ENCODE data around the gene TMEM125. TPM values are rescaled to one million over a fixed set of nuclear protein-coding genes. Genes with fewer than 3 reads are reported as not detected.

Gene TMEM125
- total RNA-seq, 1 donor from 2014 or later = 15.7 TPM

GRCh38 chr1:43308635-43309404 is 39.0 kb downstream of the TMEM125 start:
- no peak for DNase-seq (ENCODE audit: low read depth)
- Histone ChIP-seq H3K27me3 (ENCODE audit: control insufficient read depth, insufficient read depth, low read length) (peaks cover 8% of the 10 kb centered on the region), H3K4me3 (ENCODE audit: low read depth, low read length) (no peak overlapping the region), H3K36me3 (ENCODE audit: control insufficient read depth, insufficient read depth, low read length) (no peaks in the 10 kb centered on the region)
- no peak for TF ChIP-seq CTCF (IDR thresholded peaks at IDR 0.05; ENCODE audit: insufficient read depth, low read length, poor library complexity, severe bottlenecking)

- no peak for DNase-seq (ENCODE audit: low read depth)
- TF ChIP-seq CTCF (IDR thresholded peaks at IDR 0.05; ENCODE audit: insufficient read depth, low read length, poor library complexity, severe bottlenecking) = no peak
- H3K36me3 ChIP-seq (ENCODE audit: control insufficient read depth, insufficient read depth, low read length) = no peaks in the 10 kb centered on the region
- no peak overlapping the region for H3K4me3 ChIP-seq (ENCODE audit: low read depth, low read length)
- H3K27me3 ChIP-seq (ENCODE audit: control insufficient read depth, insufficient read depth, low read length) = peaks cover 8% of the 10 kb centered on the region
These were observed 39.7 kb downstream of the TMEM125 start for GRCh38 chr1:43309405-43310025.

GRCh38 chr1:43311521-43311920 is 41.7 kb downstream of the TMEM125 start:
- Histone ChIP-seq H3K4me3 (ENCODE audit: low read depth, low read length) (no peak overlapping the region), H3K27me3 (ENCODE audit: control insufficient read depth, insufficient read depth, low read length) (peaks cover 7% of the 10 kb centered on the region), H3K36me3 (ENCODE audit: control insufficient read depth, insufficient read depth, low read length) (no peaks in the 10 kb centered on the region)
- DNase-seq (ENCODE audit: low read depth) = no peak
- no peak for TF ChIP-seq CTCF (IDR thresholded peaks at IDR 0.05; ENCODE audit: insufficient read depth, low read length, poor library complexity, severe bottlenecking)

- TF ChIP-seq CTCF (IDR thresholded peaks at IDR 0.05; ENCODE audit: insufficient read depth, low read length, poor library complexity, severe bottlenecking) = no peak
- Histone ChIP-seq H3K27me3 (ENCODE audit: control insufficient read depth, insufficient read depth, low read length) (peaks cover 7% of the 10 kb centered on the region), H3K36me3 (ENCODE audit: control insufficient read depth, insufficient read depth, low read length) (no peaks in the 10 kb centered on the region), H3K4me3 (ENCODE audit: low read depth, low read length) (no peak overlapping the region)
- DNase-seq (ENCODE audit: low read depth) = no peak
These were observed 42.4 kb downstream of the TMEM125 start for GRCh38 chr1:43312212-43312623.

GRCh38 chr1:43312663-43313515 is 43.1 kb downstream of the TMEM125 start:
- no peaks in the 10 kb centered on the region for H3K36me3 ChIP-seq (ENCODE audit: control insufficient read depth, insufficient read depth, low read length)
- no peak for TF ChIP-seq CTCF (IDR thresholded peaks at IDR 0.05; ENCODE audit: insufficient read depth, low read length, poor library complexity, severe bottlenecking)
- no peak for DNase-seq (ENCODE audit: low read depth)
- H3K4me3 ChIP-seq (ENCODE audit: low read depth, low read length) = no peak overlapping the region
- peaks cover 5% of the 10 kb centered on the region for H3K27me3 ChIP-seq (ENCODE audit: control insufficient read depth, insufficient read depth, low read length)

Data from kidney epithelial cell (primary cell).